ENCODE results near the gene HEBP2. TPM values are rescaled to one million over a fixed set of nuclear protein-coding genes. Genes with fewer than 3 reads are reported as not detected.
"Not testable (repeated sequence)": the region's sequence is repeated elsewhere in the genome, so short reads cannot be mapped to it uniquely, and the experiment has no call there.

Gene HEBP2
- total RNA-seq, 1 experiment from 2014 or later = 44.0 TPM

GRCh38 chr6:138424004-138424904 lies 20.2 kb downstream of the HEBP2 start:
- DNase-seq (ENCODE audit: low read depth) = no peak

GRCh38 chr6:138425256-138425655 lies 21.2 kb downstream of the HEBP2 start:
- DNase-seq (ENCODE audit: low read depth) = not testable (repeated sequence)

- no peak for DNase-seq (ENCODE audit: low read depth)
Measured at GRCh38 chr6:138426500-138427123, 22.6 kb downstream of the HEBP2 start.

- DNase-seq (ENCODE audit: low read depth) = no peak
Measured at GRCh38 chr6:138427701-138428100, 23.7 kb downstream of the HEBP2 start.

- peak; percentile 67 for DNase-seq (ENCODE audit: low read depth)
Measured at GRCh38 chr6:138428944-138429598, 25.0 kb downstream of the HEBP2 start.

- DNase-seq (ENCODE audit: low read depth) = no peak
Measured at GRCh38 chr6:138429761-138430160, 25.7 kb downstream of the HEBP2 start.

- DNase-seq (ENCODE audit: low read depth) = no peak
Measured at GRCh38 chr6:138430361-138431145, 26.5 kb downstream of the HEBP2 start.

GRCh38 chr6:138431256-138432062 lies 27.4 kb downstream of the HEBP2 start:
- DNase-seq (ENCODE audit: low read depth) = no peak

GRCh38 chr6:138432063-138432356 lies 28.0 kb downstream of the HEBP2 start:
- DNase-seq (ENCODE audit: low read depth) = no peak

GRCh38 chr6:138434096-138434495 lies 30.1 kb downstream of the HEBP2 start:
- no peak for DNase-seq (ENCODE audit: low read depth)

- no peak for DNase-seq (ENCODE audit: low read depth)
Measured at GRCh38 chr6:138434925-138435324, 30.9 kb downstream of the HEBP2 start.

GRCh38 chr6:138439546-138439945 lies 35.5 kb downstream of the HEBP2 start:
- DNase-seq (ENCODE audit: low read depth) = no peak

GRCh38 chr6:138440296-138440695 lies 36.3 kb downstream of the HEBP2 start:
- DNase-seq (ENCODE audit: low read depth) = no peak

- no peak for DNase-seq (ENCODE audit: low read depth)
Measured at GRCh38 chr6:138440758-138441357, 36.8 kb downstream of the HEBP2 start.

- no peak for DNase-seq (ENCODE audit: low read depth)
Measured at GRCh38 chr6:138441965-138442364, 37.9 kb downstream of the HEBP2 start.

- DNase-seq (ENCODE audit: low read depth) = no peak
Measured at GRCh38 chr6:138442663-138443062, 38.6 kb downstream of the HEBP2 start.

GRCh38 chr6:138443979-138444378 lies 40.0 kb downstream of the HEBP2 start:
- DNase-seq (ENCODE audit: low read depth) = peak; percentile 54

GRCh38 chr6:138446821-138447220 lies 42.8 kb downstream of the HEBP2 start:
- no peak for DNase-seq (ENCODE audit: low read depth)

- no peak for DNase-seq (ENCODE audit: low read depth)
Measured at GRCh38 chr6:138450445-138450844, 46.4 kb downstream of the HEBP2 start.

GRCh38 chr6:138451043-138451442 lies 47.0 kb downstream of the HEBP2 start:
- no peak for DNase-seq (ENCODE audit: low read depth)

Measured in M059J (cell line).